ENCODE measurements around the gene TMEM250.

TMEM250 gene

GRCh38 chr9:136083558-136084062, 35.1 kb downstream of the TMEM250 start:
- H4K20me1 ChIP-seq (ENCODE audit: insufficient read depth, low read length): no peaks in the 10 kb centered on the region
- no peaks in the 10 kb centered on the region for H3K36me3 ChIP-seq (ENCODE audit: insufficient read depth, low read length)
- H3K9me3 ChIP-seq (ENCODE audit: low read length): no peaks in the 10 kb centered on the region
- no peaks in the 10 kb centered on the region for H3K4me1 ChIP-seq (ENCODE audit: insufficient read depth, low read length, severe bottlenecking)
- no peaks in the 10 kb centered on the region for H3F3A ChIP-seq (ENCODE audit: insufficient read depth, low read length)
- H3K4me2 ChIP-seq (ENCODE audit: low read length): no peak overlapping the region
- H3K9ac ChIP-seq (ENCODE audit: low read length): no peak overlapping the region
- peaks cover 12% of the 10 kb centered on the region; the same call in 1 of the 2 replicates for H3K27me3 ChIP-seq (ENCODE audit: insufficient read depth, low read length)
- TF ChIP-seq CTCF (IDR thresholded peaks at IDR 0.05; ENCODE audit: low read length) (no peak), EZH2 (IDR thresholded peaks at IDR 0.05; ENCODE audit: borderline replicate concordance, low read length) (no peak)
- no peak overlapping the region for H3K4me3 ChIP-seq (ENCODE audit: low read depth, low read length, poor library complexity, severe bottlenecking)
- no peak overlapping the region for H2AFZ ChIP-seq (ENCODE audit: low read length)
- no peak overlapping the region for H3K27ac ChIP-seq (ENCODE audit: low read depth, low read length, poor library complexity, severe bottlenecking)
- no peaks in the 10 kb centered on the region for H3K79me2 ChIP-seq (ENCODE audit: insufficient read depth, low read length)
- no peaks in the 10 kb centered on the region for H3K9me2 ChIP-seq (ENCODE audit: low read depth, low read length)

- TF ChIP-seq CTCF (IDR thresholded peaks at IDR 0.05; ENCODE audit: low read length): no peak
- no peak for TF ChIP-seq EZH2 (IDR thresholded peaks at IDR 0.05; ENCODE audit: borderline replicate concordance, low read length)
- H3K9ac ChIP-seq (ENCODE audit: low read length): no peak overlapping the region
- H3K9me3 ChIP-seq (ENCODE audit: low read length): no peaks in the 10 kb centered on the region
- no peaks in the 10 kb centered on the region for H3K79me2 ChIP-seq (ENCODE audit: insufficient read depth, low read length)
- H3K36me3 ChIP-seq (ENCODE audit: insufficient read depth, low read length): no peaks in the 10 kb centered on the region
- H3K9me2 ChIP-seq (ENCODE audit: low read depth, low read length): no peaks in the 10 kb centered on the region
- H3K27ac ChIP-seq (ENCODE audit: low read depth, low read length, poor library complexity, severe bottlenecking): no peak overlapping the region
- H3K4me1 ChIP-seq (ENCODE audit: insufficient read depth, low read length, severe bottlenecking): no peaks in the 10 kb centered on the region
- H3F3A ChIP-seq (ENCODE audit: insufficient read depth, low read length): no peaks in the 10 kb centered on the region
- no peaks in the 10 kb centered on the region for H4K20me1 ChIP-seq (ENCODE audit: insufficient read depth, low read length)
- no peak overlapping the region for H3K4me2 ChIP-seq (ENCODE audit: low read length)
- H3K27me3 ChIP-seq (ENCODE audit: insufficient read depth, low read length): peaks cover 6% of the 10 kb centered on the region; the same call in 1 of the 2 replicates
- no peak overlapping the region for H3K4me3 ChIP-seq (ENCODE audit: low read depth, low read length, poor library complexity, severe bottlenecking)
- H2AFZ ChIP-seq (ENCODE audit: low read length): no peak overlapping the region
These were observed 35.9 kb downstream of the TMEM250 start for GRCh38 chr9:136082496-136083361.

- Histone ChIP-seq H3K9me2 (ENCODE audit: low read depth, low read length) (no peaks in the 10 kb centered on the region), H3K9me3 (ENCODE audit: low read length) (no peaks in the 10 kb centered on the region), H3K36me3 (ENCODE audit: insufficient read depth, low read length) (no peaks in the 10 kb centered on the region), H3K27ac (ENCODE audit: low read depth, low read length, poor library complexity, severe bottlenecking) (no peak overlapping the region), H3K27me3 (ENCODE audit: insufficient read depth, low read length) (peaks cover 6% of the 10 kb centered on the region; the same call in 1 of the 2 replicates), H3K9ac (ENCODE audit: low read length) (no peak overlapping the region), H3K79me2 (ENCODE audit: insufficient read depth, low read length) (no peaks in the 10 kb centered on the region), H3K4me2 (ENCODE audit: low read length) (no peak overlapping the region), H2AFZ (ENCODE audit: low read length) (no peak overlapping the region), H3K4me3 (ENCODE audit: low read depth, low read length, poor library complexity, severe bottlenecking) (no peak overlapping the region), H3F3A (ENCODE audit: insufficient read depth, low read length) (no peaks in the 10 kb centered on the region), H3K4me1 (ENCODE audit: insufficient read depth, low read length, severe bottlenecking) (no peaks in the 10 kb centered on the region), H4K20me1 (ENCODE audit: insufficient read depth, low read length) (no peaks in the 10 kb centered on the region)
- TF ChIP-seq CTCF (IDR thresholded peaks at IDR 0.05; ENCODE audit: low read length) (no peak), EZH2 (IDR thresholded peaks at IDR 0.05; ENCODE audit: borderline replicate concordance, low read length) (no peak)
These were observed 36.7 kb downstream of the TMEM250 start for GRCh38 chr9:136081826-136082495.

All from OCI-LY1 (cell line).